Skeletal muscle cell (primary cell): ENCODE measurements around the gene ZBTB16.

Experiments
- DNase-seq: peaks from one replicate; pipeline ENCODE4 v3.0.0-alpha.2; 2010; ENCODE audit warnings: low read depth
- H3K4me3 ChIP-seq: 2 replicates; pipeline ENCODE4 v1.5.1; 2011; ENCODE audit warnings: low read depth, mild to moderate bottlenecking, control low read depth, low read length, moderate library complexity

Gene ZBTB16

GRCh38 chr11:114140826-114141225, 81.3 kb downstream of the ZBTB16 start:
- H3K4me3 ChIP-seq, result no peak overlapping the region
- no peak for DNase-seq

GRCh38 chr11:114141863-114142580, 82.5 kb downstream of the ZBTB16 start:
- no peak overlapping the region for H3K4me3 ChIP-seq
- DNase-seq, result no peak

- no peak for DNase-seq
- no peak overlapping the region for H3K4me3 ChIP-seq
Observed at GRCh38 chr11:114142707-114143106, 83.2 kb downstream of the ZBTB16 start.

- DNase-seq, result no peak
- H3K4me3 ChIP-seq, result no peak overlapping the region
Observed at GRCh38 chr11:114145166-114145775, 85.8 kb downstream of the ZBTB16 start.

- H3K4me3 ChIP-seq, result no peak overlapping the region
- no peak for DNase-seq
Observed at GRCh38 chr11:114147375-114148012, 88.0 kb downstream of the ZBTB16 start.

GRCh38 chr11:114148013-114148382, 88.5 kb downstream of the ZBTB16 start:
- no peak for DNase-seq
- H3K4me3 ChIP-seq, result no peak overlapping the region

- no peak overlapping the region for H3K4me3 ChIP-seq
- no peak for DNase-seq
Observed at GRCh38 chr11:114149689-114150407, 90.3 kb downstream of the ZBTB16 start.

GRCh38 chr11:114150671-114151070, 91.2 kb downstream of the ZBTB16 start:
- no peak overlapping the region for H3K4me3 ChIP-seq
- no peak for DNase-seq

- H3K4me3 ChIP-seq, result no peak overlapping the region
- no peak for DNase-seq
Observed at GRCh38 chr11:114151631-114152030, 92.1 kb downstream of the ZBTB16 start.

GRCh38 chr11:114152162-114152561, 92.7 kb downstream of the ZBTB16 start:
- H3K4me3 ChIP-seq, result no peak overlapping the region
- DNase-seq, result no peak

- DNase-seq, result no peak
- H3K4me3 ChIP-seq, result no peak overlapping the region
Observed at GRCh38 chr11:114152785-114153184, 93.3 kb downstream of the ZBTB16 start.

GRCh38 chr11:114153224-114153623, 93.7 kb downstream of the ZBTB16 start:
- H3K4me3 ChIP-seq, result no peak overlapping the region
- no peak for DNase-seq

- H3K4me3 ChIP-seq, result no peak overlapping the region
- DNase-seq, result peak; percentile 97
Observed at GRCh38 chr11:114154271-114155047, 94.9 kb downstream of the ZBTB16 start.

GRCh38 chr11:114155116-114155515, 95.6 kb downstream of the ZBTB16 start:
- no peak overlapping the region for H3K4me3 ChIP-seq
- DNase-seq, result no peak

GRCh38 chr11:114156131-114156581, 96.6 kb downstream of the ZBTB16 start:
- H3K4me3 ChIP-seq, result no peak overlapping the region
- DNase-seq, result no peak

- no peak overlapping the region for H3K4me3 ChIP-seq
- no peak for DNase-seq
Observed at GRCh38 chr11:114156782-114157181, 97.3 kb downstream of the ZBTB16 start.

- no peak overlapping the region for H3K4me3 ChIP-seq
- no peak for DNase-seq
Observed at GRCh38 chr11:114157476-114158050, 98.1 kb downstream of the ZBTB16 start.

- no peak for DNase-seq
- no peak overlapping the region for H3K4me3 ChIP-seq
Observed at GRCh38 chr11:114158421-114158820, 98.9 kb downstream of the ZBTB16 start.

GRCh38 chr11:114158886-114159285, 99.4 kb downstream of the ZBTB16 start:
- H3K4me3 ChIP-seq, result no peak overlapping the region
- DNase-seq, result no peak
